Measurements from ENCODE around the gene ADAT2. TPM values are rescaled to one million over a fixed set of nuclear protein-coding genes. Genes with fewer than 3 reads are reported as not detected.

The ADAT2 gene
- total and polyA plus RNA-seq, 2 of the 13 experiments (the other 11 are each of a cell fraction or from before 2014, with no cell fraction given), result 10.5 to 18.3 TPM

DNA sequence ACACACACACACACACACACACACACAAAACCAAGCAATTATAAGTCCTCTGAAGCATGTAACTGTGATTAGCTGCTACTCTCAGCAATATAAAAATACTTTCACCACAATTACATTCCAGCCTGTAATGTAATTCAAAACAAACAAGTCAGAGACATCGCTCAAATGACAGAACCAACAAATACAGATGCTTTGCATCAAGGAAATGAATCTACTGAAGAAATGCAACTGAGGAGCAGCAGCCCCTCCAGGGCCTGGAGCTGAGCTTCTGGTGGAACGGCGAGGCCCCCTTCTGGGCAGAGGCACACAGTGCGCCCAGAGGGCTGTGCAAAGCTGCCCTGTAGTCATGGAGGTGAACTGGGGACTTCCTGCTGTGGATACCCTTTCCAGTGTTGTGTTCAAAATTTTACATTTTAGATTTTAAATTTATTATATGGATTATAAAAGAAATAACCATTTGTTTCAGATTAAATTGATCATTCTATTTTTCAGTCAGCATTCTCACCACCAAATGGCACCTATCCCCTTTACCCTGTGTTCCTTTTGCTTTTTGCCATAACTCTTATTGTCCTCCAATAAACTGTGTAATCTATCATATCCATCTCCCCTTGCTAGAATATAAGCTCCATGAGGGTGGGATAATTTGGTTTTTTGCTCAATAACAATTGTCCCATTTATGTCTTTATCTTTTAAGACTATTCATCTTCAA is 23.2 kb downstream of the ADAT2 start (continued):
- TF ChIP-seq, protein P1, sequence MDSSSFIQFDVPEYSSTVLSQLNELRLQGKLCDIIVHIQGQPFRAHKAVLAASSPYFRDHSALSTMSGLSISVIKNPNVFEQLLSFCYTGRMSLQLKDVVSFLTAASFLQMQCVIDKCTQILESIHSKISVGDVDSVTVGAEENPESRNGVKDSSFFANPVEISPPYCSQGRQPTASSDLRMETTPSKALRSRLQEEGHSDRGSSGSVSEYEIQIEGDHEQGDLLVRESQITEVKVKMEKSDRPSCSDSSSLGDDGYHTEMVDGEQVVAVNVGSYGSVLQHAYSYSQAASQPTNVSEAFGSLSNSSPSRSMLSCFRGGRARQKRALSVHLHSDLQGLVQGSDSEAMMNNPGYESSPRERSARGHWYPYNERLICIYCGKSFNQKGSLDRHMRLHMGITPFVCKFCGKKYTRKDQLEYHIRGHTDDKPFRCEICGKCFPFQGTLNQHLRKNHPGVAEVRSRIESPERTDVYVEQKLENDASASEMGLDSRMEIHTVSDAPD (CRISPR knock-in tag; IDR thresholded peaks at IDR 0.05), result no peak
- TF ChIP-seq ZNF605 (CRISPR knock-in tag; IDR thresholded peaks at IDR 0.05), result no peak
- peak; percentile 42; the same call in 1 of the 2 replicates for TF ChIP-seq MXD4 (CRISPR knock-in tag; IDR thresholded peaks at IDR 0.05)
- TF ChIP-seq ZNF335 (CRISPR knock-in tag; IDR thresholded peaks at IDR 0.05), result 0 out of 2 replicates have a peak, but pooled peaks have one; percentile 41
- peak; percentile 28; the same call in 1 of the 2 replicates for TF ChIP-seq ZNF350 (CRISPR knock-in tag; IDR thresholded peaks at IDR 0.05; ENCODE audit: borderline replicate concordance, low read depth)
- TF ChIP-seq ZBTB42 (CRISPR knock-in tag; IDR thresholded peaks at IDR 0.05), result no peak
- 0 out of 2 replicates have a peak, but pooled peaks have one; percentile 41 for TF ChIP-seq ZSCAN25 (CRISPR knock-in tag; IDR thresholded peaks at IDR 0.05)
- peak; percentile 48; the same call in 1 of the 2 replicates for TF ChIP-seq FOSL2 (CRISPR knock-in tag; IDR thresholded peaks at IDR 0.05)
- peak; percentile 99 for TF ChIP-seq STAG1 (CRISPR knock-in tag; IDR thresholded peaks at IDR 0.05)
- TF ChIP-seq GATAD1 (CRISPR knock-in tag; IDR thresholded peaks at IDR 0.05), result peak; percentile 52; the same call in 1 of the 2 replicates
- peak; percentile 56; the same call in 1 of the 2 replicates for TF ChIP-seq ELF1 (CRISPR knock-in tag; IDR thresholded peaks at IDR 0.05)
- TF ChIP-seq RXRB (CRISPR knock-in tag; IDR thresholded peaks at IDR 0.05; ENCODE audit: borderline replicate concordance), result peak; percentile 61
- peak; percentile 75; the same call in 1 of the 2 replicates for TF ChIP-seq MAZ (IDR thresholded peaks at IDR 0.05; ENCODE audit: borderline replicate concordance, low read depth, low read length)
- TF ChIP-seq MAZ (CRISPR knock-in tag; IDR thresholded peaks at IDR 0.05; ENCODE audit: low read depth), result peak; percentile 69
- no peak for TF ChIP-seq SOX6 (IDR thresholded peaks at IDR 0.05)
- TF ChIP-seq SOX6 (CRISPR knock-in tag; IDR thresholded peaks at IDR 0.05), result peak; percentile 26; the same call in 1 of the 2 replicates
- peak; percentile 65; the same call in 1 of the 2 replicates for TF ChIP-seq NFKB2 (CRISPR knock-in tag; IDR thresholded peaks at IDR 0.05; ENCODE audit: borderline replicate concordance)
- 0 out of 2 replicates have a peak, but pooled peaks have one; percentile 35 for TF ChIP-seq ZNF792 (CRISPR knock-in tag; IDR thresholded peaks at IDR 0.05)
- TF ChIP-seq ZBTB49 (CRISPR knock-in tag; IDR thresholded peaks at IDR 0.05; ENCODE audit: borderline replicate concordance), result no peak
- TF ChIP-seq RBM22 (optimal IDR thresholded peaks at IDR 0.05; ENCODE audit: low read length), result peak; percentile 34
- TF ChIP-seq KDM4B (CRISPR knock-in tag; IDR thresholded peaks at IDR 0.05), result peak; percentile 70; the same call in 1 of the 2 replicates
- no peak for TF ChIP-seq SIX1 (CRISPR knock-in tag; IDR thresholded peaks at IDR 0.05; ENCODE audit: borderline replicate concordance)
- TF ChIP-seq RELA (CRISPR knock-in tag; IDR thresholded peaks at IDR 0.05), result 0 out of 2 replicates have a peak, but pooled peaks have one; percentile 18
- TF ChIP-seq POLR2G (IDR thresholded peaks at IDR 0.05; ENCODE audit: low read depth, low read length), result no peak
- TF ChIP-seq KLF9 (CRISPR knock-in tag; IDR thresholded peaks at IDR 0.05; ENCODE audit: low read depth), result no peak
- TF ChIP-seq ZNF274 (CRISPR knock-in tag; IDR thresholded peaks at IDR 0.05), result 0 out of 2 replicates have a peak, but pooled peaks have one; percentile 52
- TF ChIP-seq FOXC1 (CRISPR knock-in tag; IDR thresholded peaks at IDR 0.05; ENCODE audit: borderline replicate concordance), result no peak
